NCI-H1417 (cell line): ENCODE measurements around the gene PLPP1.

ENCODE experiments used
- DNase-seq, 3 experiments: peaks; one replicate each; lab custom pipeline; 2025; lab: John Stamatoyannopoulos, UW

The PLPP1 gene

GRCh38 chr5:55450050-55450765, 84.6 kb downstream of the PLPP1 start:
- DNase-seq: no peak

GRCh38 chr5:55446640-55447351, 88.0 kb downstream of the PLPP1 start:
- no peak for DNase-seq

GRCh38 chr5:55445791-55446190, 89.0 kb downstream of the PLPP1 start:
- no peak for DNase-seq

- no peak for DNase-seq
Measured at GRCh38 chr5:55441954-55442353, 92.8 kb downstream of the PLPP1 start.

- peak in 2 of 3 experiments; percentile 17 to 58 for DNase-seq
Measured at GRCh38 chr5:55441107-55441771, 93.5 kb downstream of the PLPP1 start.

GRCh38 chr5:55440188-55440646, 94.5 kb downstream of the PLPP1 start:
- no peak for DNase-seq

- DNase-seq: no peak
Measured at GRCh38 chr5:55438998-55439397, 95.8 kb downstream of the PLPP1 start.

- DNase-seq: no peak
Measured at GRCh38 chr5:55437859-55438206, 96.9 kb downstream of the PLPP1 start.

- no peak for DNase-seq
Measured at GRCh38 chr5:55437452-55437851, 97.3 kb downstream of the PLPP1 start.

- DNase-seq: no peak
Measured at GRCh38 chr5:55432549-55432948, 102.2 kb downstream of the PLPP1 start.

GRCh38 chr5:55429613-55430253, 105.0 kb downstream of the PLPP1 start:
- DNase-seq: peak in 2 of 3 experiments; percentile 11 to 42

GRCh38 chr5:55429221-55429612, 105.5 kb downstream of the PLPP1 start:
- DNase-seq: no peak

- no peak for DNase-seq
Measured at GRCh38 chr5:55427157-55427556, 107.6 kb downstream of the PLPP1 start.

- DNase-seq: no peak
Measured at GRCh38 chr5:55426455-55426854, 108.3 kb downstream of the PLPP1 start.

- DNase-seq: no peak
Measured at GRCh38 chr5:55421074-55421529, 113.7 kb downstream of the PLPP1 start.

GRCh38 chr5:55418994-55419968, 115.5 kb downstream of the PLPP1 start:
- no peak for DNase-seq

- DNase-seq: no peak
Measured at GRCh38 chr5:55416306-55416705, 118.5 kb downstream of the PLPP1 start.

- DNase-seq: no peak
Measured at GRCh38 chr5:55415071-55415470, 119.7 kb downstream of the PLPP1 start.

GRCh38 chr5:55413644-55414043, 121.1 kb downstream of the PLPP1 start:
- DNase-seq: no peak

- DNase-seq: no peak
Measured at GRCh38 chr5:55411876-55412275, 122.9 kb downstream of the PLPP1 start.

- DNase-seq: no peak
Measured at GRCh38 chr5:55410845-55411244, 123.9 kb downstream of the PLPP1 start.
